HepG2 (cell line): ENCODE results near the gene TGDS. TPM values are rescaled to one million over a fixed set of nuclear protein-coding genes. Genes with fewer than 3 reads are reported as not detected.

Experiments
- ATAC-seq: fragments of 200-7000 bp; cut with Tn5 transposase; 3 replicates; pipeline ENCODE4 v1.9.1; 2020; ENCODE audit warnings: mild to moderate bottlenecking, moderate library complexity
- BruUV-seq: library from RNA; stranded (reverse); fragments of 400-500 nt; replicated peaks from 2 replicates; lab custom pipeline; 2021; lab: Mats Ljungman, UMichigan
- CTCF ChIA-PET: fragments of 300-600 bp; formaldehyde crosslinking; extraction: SDS; loops from one replicate; lab custom pipeline; 2021; ENCODE audit warnings: low total read pairs, inconsistent platforms, low intra/inter-chr PET ratio; lab: Yijun Ruan, JAX
- POLR2A ChIA-PET: fragments of 350-600 bp; sonication (Branson Sonifier 250); formaldehyde crosslinking; loops from one replicate; lab custom pipeline; 2020; ENCODE audit warnings: antibody characterized with exemption, inconsistent platforms; lab: Yijun Ruan, JAX
- DNase-seq: peaks from one replicate; pipeline ENCODE4 v3.0.0-alpha.2; 2015; ENCODE audit warnings: low spot score
- FAIRE-seq: peaks from 3 replicates; lab custom pipeline; 2011; peaks lifted over from hg19 to GRCh38; lab: Jason Lieb, UNC
- H2AFZ ChIP-seq: one replicate; pipeline ENCODE4 v1.6.1; 2011; ENCODE audit warnings: low read length, inconsistent platforms
- H3K27ac ChIP-seq: fragments of 300-600 bp; 3 replicates; pipeline ENCODE4 v1.8.0; 2011; ENCODE audit warnings: mixed run types, mild to moderate bottlenecking, mixed read lengths, low read length, inconsistent platforms; ENCODE audit not compliant: insufficient read depth; ENCODE audit errors: extremely low read length
- H3K27me3 ChIP-seq, 2 experiments: fragments of 200-600 bp in 1 of 2; 2 replicates in 1 of 2; 3 replicates in 1 of 2; pipeline versions ENCODE4 v1.6.0 to v1.8.0; 2011; ENCODE audit warnings: low read length in 2 of 2, mild to moderate bottlenecking in 2 of 2, moderate library complexity in 2 of 2, inconsistent platforms in 1 of 2; ENCODE audit not compliant: insufficient read depth in 2 of 2, control insufficient read depth in 1 of 2
- H3K36me3 ChIP-seq, 2 experiments: fragments of 200-600 bp in 1 of 2; replicated peaks in 1 of 2; 2 replicates in 1 of 2; 3 replicates in 1 of 2; pipeline versions ENCODE4 v1.5.1 to v1.8.0; 2011; ENCODE audit warnings: low read length in 2 of 2, inconsistent platforms in 1 of 2; ENCODE audit not compliant: insufficient read depth in 2 of 2, control insufficient read depth in 1 of 2
- H3K4me1 ChIP-seq: 2 replicates; pipeline ENCODE4 v1.5.1; 2012; ENCODE audit warnings: low read length, inconsistent platforms; ENCODE audit not compliant: insufficient read depth
- H3K4me2 ChIP-seq: 2 replicates; pipeline ENCODE4 v1.6.0; 2011; ENCODE audit warnings: low read depth, low read length, inconsistent platforms
- H3K4me3 ChIP-seq, 3 experiments: fragments of 200-600 bp in 1 of 3; sonication (generic), shearing (Covaris generic) in 1 of 3; replicated peaks in 1 of 3; 2 replicates each; pipeline ENCODE4 v1.5.1; 2011 to 2016; ENCODE audit warnings: low read length in 3 of 3, inconsistent platforms in 2 of 3, low read depth in 2 of 3, mild to moderate bottlenecking in 2 of 3, control low read depth in 1 of 3, mixed read lengths in 1 of 3; ENCODE audit not compliant: insufficient read depth in 1 of 3
- H3K79me2 ChIP-seq: one replicate; pipeline ENCODE4 v1.6.1; 2011; ENCODE audit warnings: low read length, inconsistent platforms; ENCODE audit not compliant: insufficient read depth
- H3K9ac ChIP-seq: 2 replicates; pipeline ENCODE4 v1.6.0; 2011; ENCODE audit warnings: mild to moderate bottlenecking, low read depth, low read length, inconsistent platforms; ENCODE audit not compliant: insufficient read depth
- H3K9me3 ChIP-seq: 2 replicates; pipeline ENCODE4 v1.5.1; 2012; ENCODE audit warnings: mild to moderate bottlenecking, low read length
- H4K20me1 ChIP-seq: 2 replicates; pipeline ENCODE4 v1.6.0; 2011; ENCODE audit warnings: inconsistent platforms, mild to moderate bottlenecking, low read length, moderate library complexity; ENCODE audit not compliant: insufficient read depth
- ATF4 ChIP-seq, 2 experiments: fragments of 450-650 bp in 1 of 2; sonication (generic) in 1 of 2; formaldehyde crosslinking; IDR thresholded peaks; 2 replicates each; pipeline versions ENCODE4 v1.5.0 to v1.8.0; 2020 to 2022; ENCODE audit warnings: mild to moderate bottlenecking in 1 of 2, missing genetic modification reagents in 1 of 2
- ATF6 ChIP-seq: sonication (generic); formaldehyde crosslinking; conservative IDR thresholded peaks from 2 replicates; pipeline ENCODE4 v1.4.0; 2020; ENCODE audit warnings: missing genetic modification reagents
- BCL6 ChIP-seq: IDR thresholded peaks from 2 replicates; pipeline ENCODE4 v1.6.1; 2016; ENCODE audit warnings: missing genetic modification reagents, missing compliant biosample characterization
- CENPX ChIP-seq: sonication (generic); formaldehyde crosslinking; IDR thresholded peaks from 2 replicates; pipeline ENCODE4 v1.9.0; 2021; ENCODE audit warnings: mild to moderate bottlenecking, missing genetic modification reagents, moderate library complexity
- CREB3 ChIP-seq: sonication (generic); formaldehyde crosslinking; IDR thresholded peaks from 2 replicates; pipeline ENCODE4 v1.5.0; 2020; ENCODE audit warnings: missing genetic modification reagents
- ETV6 ChIP-seq: sonication (generic); formaldehyde crosslinking; conservative IDR thresholded peaks from 2 replicates; pipeline ENCODE4 v1.4.0; 2020; ENCODE audit warnings: missing genetic modification reagents
- NFE2 ChIP-seq: sonication (generic); formaldehyde crosslinking; IDR thresholded peaks from 2 replicates; pipeline ENCODE4 v1.4.0; 2020; ENCODE audit warnings: missing genetic modification reagents
- PAXIP1 ChIP-seq: sonication (generic); formaldehyde crosslinking; conservative IDR thresholded peaks from 2 replicates; pipeline ENCODE4 v1.4.0; 2020; ENCODE audit warnings: mild to moderate bottlenecking, missing genetic modification reagents, moderate library complexity
- PCBP2 ChIP-seq: fragments of 200-400 bp; formaldehyde crosslinking; optimal IDR thresholded peaks from 2 replicates; pipeline ENCODE3; 2018; ENCODE audit warnings: low read length, low read depth; ENCODE audit not compliant: poor library complexity, severe bottlenecking
- STAT5B ChIP-seq: sonication (generic); formaldehyde crosslinking; IDR thresholded peaks from 2 replicates; pipeline ENCODE4 v1.4.0; 2020; ENCODE audit warnings: missing genetic modification reagents
- TEAD3 ChIP-seq: optimal IDR thresholded peaks from 2 replicates; pipeline ENCODE3; 2016; ENCODE audit warnings: borderline replicate concordance
- TFE3 ChIP-seq: IDR thresholded peaks from 2 replicates; pipeline ENCODE4 v1.6.1; 2016
- ZNF253 ChIP-seq: sonication (generic); formaldehyde crosslinking; IDR thresholded peaks from 2 replicates; pipeline ENCODE4 v1.8.0; 2022; ENCODE audit warnings: mild to moderate bottlenecking, missing genetic modification reagents, borderline replicate concordance
- ZNF329 ChIP-seq: sonication (generic); formaldehyde crosslinking; IDR thresholded peaks from 2 replicates; pipeline ENCODE4 v1.9.0; 2021; ENCODE audit warnings: low read depth, mild to moderate bottlenecking, missing genetic modification reagents
- ZNF367 ChIP-seq: sonication (generic); formaldehyde crosslinking; IDR thresholded peaks from 2 replicates; pipeline ENCODE4 v1.4.0; 2020; ENCODE audit warnings: missing genetic modification reagents, borderline replicate concordance
- ZNF709 ChIP-seq: sonication (generic); formaldehyde crosslinking; IDR thresholded peaks from 2 replicates; pipeline ENCODE4 v1.5.0; 2020; ENCODE audit warnings: mild to moderate bottlenecking, missing genetic modification reagents
- ZNF768 ChIP-seq: sonication (generic); formaldehyde crosslinking; IDR thresholded peaks from 2 replicates; pipeline ENCODE4 v1.4.0; 2020; ENCODE audit warnings: missing genetic modification reagents
- WGBS: methylation state at CpG from one replicate; pipeline ENCODE4 v1.1.6; 2017; ENCODE audit warnings: low lambda C conversion rate; 5-methylcytosine and 5-hydroxymethylcytosine counted together
- in situ Hi-C: cut with HindIII; loops from 2 replicates; pipeline ENCODE4 v1.10.0; 2017; ENCODE audit warnings: low pct_unique_long_range_greater_than_20kb; ENCODE audit not compliant: extremely low pct_ligation_motif_present
- intact Hi-C: fragments of 100-400 bp; cut with micrococcal nuclease; formaldehyde crosslinking; loops from one replicate; pipeline ENCODE4 v1.10.0; 2022; ENCODE audit not compliant: unreplicated experiment
- polyA plus RNA-seq, 8 experiments: library from polyadenylated mRNA; depleted of rRNA in 3 of 8; stranded (reverse) in 7 of 8; unstranded in 1 of 8; fragments of >200 nt; fragmentation: Illumina TruSeq in 4 of 8; extraction: Trizol in 4 of 8; gene quantifications; 2 replicates each; pipeline versions ENCODE4 v1.2.1 to v1.2.3, GENCODE V29; 2011 to 2016; ENCODE audit warnings: low read depth in 4 of 8, missing spikeins in 1 of 8, mixed read lengths in 1 of 8; ENCODE audit not compliant: insufficient read depth in 1 of 8
- total RNA-seq, 5 experiments: library from RNA; depleted of rRNA; stranded (reverse); fragments of >200 nt; fragmentation: Illumina TruSeq; extraction: Trizol; gene quantifications; 2 replicates each; pipeline ENCODE4 v1.2.3, GENCODE V29; 2016; ENCODE audit warnings: low read depth in 1 of 5

The TGDS gene
- total and polyA plus RNA-seq, 2 of the 13 experiments (the other 11 are each of a cell fraction or from before 2014, with no cell fraction given): 15.5 to 17.9 TPM

- BruUV-seq: no TSS peak
- H3K4me1 ChIP-seq: no peaks in the 10 kb centered on the region
- in situ Hi-C loops (no loop called here), intact Hi-C loops (no loop called here)
- FAIRE-seq (no peak), ATAC-seq (no peak), DNase-seq (no peak)
- no peaks in the 10 kb centered on the region for H3K9me3 ChIP-seq
- CTCF ChIA-PET: no interaction called here
- no peaks in the 10 kb centered on the region for H3K27me3 ChIP-seq
- H3K4me2 ChIP-seq: no peak overlapping the region
- no peaks in the 10 kb centered on the region for H4K20me1 ChIP-seq
- no peaks in the 10 kb centered on the region for H3K36me3 ChIP-seq
- no peak overlapping the region for H3K27ac ChIP-seq
- no peaks in the 10 kb centered on the region for H3K79me2 ChIP-seq
- no peak overlapping the region for H2AFZ ChIP-seq
- TF ChIP-seq BCL6 (no peak), ZNF709 (no peak), PAXIP1 (CRISPR knock-in tag) (no peak), ATF6 (CRISPR knock-in tag) (no peak), CREB3 (CRISPR knock-in tag) (no peak), ATF4 (CRISPR knock-in tag; IDR thresholded peaks at IDR 0.05) (no peak), NFE2 (CRISPR knock-in tag) (no peak), ZNF253 (no peak), TEAD3 (no peak), CENPX (CRISPR knock-in tag) (no peak), ETV6 (no peak), STAT5B (CRISPR knock-in tag) (no peak), TFE3 (CRISPR knock-in tag) (no peak), ZNF768 (CRISPR knock-in tag) (no peak), ZNF329 (no peak), ZNF367 (CRISPR knock-in tag) (no peak), PCBP2 (no peak)
- WGBS: 3% methylated on average over 1 of the region's 2 CpGs
- POLR2A ChIA-PET: no interaction called here
- H3K4me3 ChIP-seq: no peak overlapping the region
- H3K9ac ChIP-seq: no peak overlapping the region
Measured at GRCh38 chr13:94622344-94622743, 26.4 kb upstream of the TGDS start.
